Measurements from ENCODE around the gene MORF4L2.

MORF4L2 gene

GRCh38 chrX:103727115-103727514 lies 40.6 kb upstream of the MORF4L2 start:
- no peak overlapping the region for H3K4me3 ChIP-seq (ENCODE audit: low read depth, low read length)
- no peak for TF ChIP-seq CTCF (IDR thresholded peaks at IDR 0.05; ENCODE audit: low read depth, low read length)

- H3K4me3 ChIP-seq (ENCODE audit: low read depth, low read length), result no peak overlapping the region
- no peak for TF ChIP-seq CTCF (IDR thresholded peaks at IDR 0.05; ENCODE audit: low read depth, low read length)
These were observed 40.0 kb upstream of the MORF4L2 start for GRCh38 chrX:103726477-103726876.

GRCh38 chrX:103722505-103722904 lies 36.0 kb upstream of the MORF4L2 start:
- no peak for TF ChIP-seq CTCF (IDR thresholded peaks at IDR 0.05; ENCODE audit: low read depth, low read length)
- no peak overlapping the region for H3K4me3 ChIP-seq (ENCODE audit: low read depth, low read length)

GRCh38 chrX:103718120-103718519 lies 31.6 kb upstream of the MORF4L2 start:
- H3K4me3 ChIP-seq (ENCODE audit: low read depth, low read length), result no peak overlapping the region

GRCh38 chrX:103716962-103717361 lies 30.5 kb upstream of the MORF4L2 start:
- TF ChIP-seq CTCF (IDR thresholded peaks at IDR 0.05; ENCODE audit: low read depth, low read length), result no peak
- no peak overlapping the region for H3K4me3 ChIP-seq (ENCODE audit: low read depth, low read length)

More at GRCh38 chrX:103718120-103718519, 31.6 kb upstream of the MORF4L2 start:
- no peak for TF ChIP-seq CTCF (IDR thresholded peaks at IDR 0.05; ENCODE audit: low read depth, low read length)

- H3K4me3 ChIP-seq (ENCODE audit: low read depth, low read length), result no peak within 1 kb of the TSS
- no peak for TF ChIP-seq CTCF (IDR thresholded peaks at IDR 0.05; ENCODE audit: low read depth, low read length)
These were observed 24.1 kb upstream of the MORF4L2 start, which contains the start of gene TMEM31 for GRCh38 chrX:103710609-103711008. Gene TMEM31 (plus strand): TSS chrX:103710909. CDS start chrX:103712259, 1,350 bp downstream.

GRCh38 chrX:103704863-103705262 lies 18.4 kb upstream of the MORF4L2 start:
- no peak overlapping the region for H3K4me3 ChIP-seq (ENCODE audit: low read depth, low read length)
- no peak for TF ChIP-seq CTCF (IDR thresholded peaks at IDR 0.05; ENCODE audit: low read depth, low read length)

All from WI38 (cell line).